GM19455 (cell line): ENCODE measurements around the gene TMEM272.
A peak's percentile ranks its signal among the peaks of the same experiment; 100 is the strongest.

Experiments used
- ATAC-seq: cut with Tn5 transposase; IDR thresholded peaks from one replicate; pipeline ENCODE4 v1.9.1; 2021; ENCODE audit not compliant: unreplicated experiment

The TMEM272 gene

GRCh38 chr13:51807041-51807440 lies 37.9 kb downstream of the TMEM272 start:
- ATAC-seq, result no peak

GRCh38 chr13:51806566-51806965 lies 38.4 kb downstream of the TMEM272 start:
- no peak for ATAC-seq

- ATAC-seq, result no peak
Observed at GRCh38 chr13:51805925-51806324, 39.1 kb downstream of the TMEM272 start.

GRCh38 chr13:51805313-51805712 lies 39.7 kb downstream of the TMEM272 start:
- ATAC-seq, result no peak

- no peak for ATAC-seq
Observed at GRCh38 chr13:51804295-51805172, 40.4 kb downstream of the TMEM272 start.

GRCh38 chr13:51803422-51804294 lies 41.3 kb downstream of the TMEM272 start, which contains the start of gene DHRS12:
Gene DHRS12, minus strand, starts transcription at chr13:51804163. Its CDS starts 4,504 bp downstream, at chr13:51799659.
- ATAC-seq, result peak; percentile 96

- ATAC-seq, result no peak
Observed at GRCh38 chr13:51802631-51803418, 42.2 kb downstream of the TMEM272 start.

GRCh38 chr13:51801631-51802099 lies 43.3 kb downstream of the TMEM272 start:
- no peak for ATAC-seq

GRCh38 chr13:51800486-51800885 lies 44.5 kb downstream of the TMEM272 start:
- no peak for ATAC-seq

- no peak for ATAC-seq
Observed at GRCh38 chr13:51799261-51799660, 45.7 kb downstream of the TMEM272 start.

- ATAC-seq, result no peak
Observed at GRCh38 chr13:51797664-51798488, 47.1 kb downstream of the TMEM272 start.

- ATAC-seq, result no peak
Observed at GRCh38 chr13:51796546-51796945, 48.4 kb downstream of the TMEM272 start.

GRCh38 chr13:51795419-51795818 lies 49.6 kb downstream of the TMEM272 start:
- ATAC-seq, result no peak

GRCh38 chr13:51794964-51795363 lies 50.0 kb downstream of the TMEM272 start:
- no peak for ATAC-seq

GRCh38 chr13:51793570-51794271 lies 51.3 kb downstream of the TMEM272 start:
- peak; percentile 61 for ATAC-seq

- no peak for ATAC-seq
Observed at GRCh38 chr13:51786425-51787265, 58.3 kb downstream of the TMEM272 start.

GRCh38 chr13:51785712-51786424 lies 59.1 kb downstream of the TMEM272 start:
- no peak for ATAC-seq

GRCh38 chr13:51784097-51784496 lies 60.9 kb downstream of the TMEM272 start:
- ATAC-seq, result no peak
